ENCODE results near the gene RAPGEF1. TPM values are rescaled to one million over a fixed set of nuclear protein-coding genes. Genes with fewer than 3 reads are reported as not detected.

Gene RAPGEF1
- total RNA-seq, 1 experiment from 2014 or later = 55.6 TPM

GRCh38 chr9:131732061-131732526 lies 7.8 kb downstream of the RAPGEF1 start:
- Histone ChIP-seq H3K56ac (ENCODE audit: insufficient read length, low read depth, low read length) (no peak overlapping the region), H3K23ac (ENCODE audit: insufficient read length, low read depth, low read length) (no peak overlapping the region), H3K27me3 (ENCODE audit: insufficient read depth, low read length) (no peaks in the 10 kb centered on the region), H3K27ac (ENCODE audit: insufficient read length, low read depth, low read length) (no peak overlapping the region), H3T11ph (ENCODE audit: low read length) (no peak overlapping the region), H3K23me2 (ENCODE audit: insufficient read length, low read depth, low read length, poor library complexity, severe bottlenecking) (no peaks in the 10 kb centered on the region), H4K8ac (replicated peaks; ENCODE audit: insufficient read length, low read depth, low read length) (no peak overlapping the region), H3K4ac (ENCODE audit: low read depth, low read length) (no peak overlapping the region), H3K14ac (ENCODE audit: insufficient read depth, low read length) (no peak overlapping the region), H3K9me3 (ENCODE audit: control insufficient read depth, low read depth, low read length) (no peaks in the 10 kb centered on the region), H2AFZ (ENCODE audit: low read length) (no peak overlapping the region), H3K4me1 (ENCODE audit: insufficient read depth, low read length) (peaks cover 6% of the 10 kb centered on the region; the same call in 1 of the 2 replicates), H4K20me1 (ENCODE audit: control insufficient read depth, insufficient read depth, insufficient read length) (no peaks in the 10 kb centered on the region), H3K79me1 (ENCODE audit: insufficient read depth, low read depth, low read length, poor library complexity, severe bottlenecking) (no peaks in the 10 kb centered on the region), H3K79me2 (ENCODE audit: insufficient read depth, low read length) (peaks cover 44% of the 10 kb centered on the region; the same call in 1 of the 2 replicates), H2BK120ac (ENCODE audit: low read depth, low read length, poor library complexity, severe bottlenecking) (no peak overlapping the region), H3K18ac (ENCODE audit: insufficient read length, low read depth, low read length) (no peak overlapping the region), H2BK12ac (ENCODE audit: insufficient read length, low read depth, low read length) (no peak overlapping the region), H4K91ac (ENCODE audit: insufficient read length, low read depth, low read length) (no peak overlapping the region), H4K5ac (ENCODE audit: insufficient read length, low read depth, low read length) (no peak overlapping the region), H3K4me2 (ENCODE audit: insufficient read depth, insufficient read length, low read length) (no peak overlapping the region), H2BK15ac (ENCODE audit: low read depth, low read length) (no peak overlapping the region), H2BK20ac (ENCODE audit: low read depth, low read length, poor library complexity, severe bottlenecking) (no peak overlapping the region), H2BK5ac (ENCODE audit: insufficient read length, low read length) (no peak overlapping the region), H3K9ac (ENCODE audit: extremely low read depth, insufficient read length, low read length) (no peak overlapping the region), H2AK5ac (ENCODE audit: insufficient read length, low read length) (no peak overlapping the region)
- Mint-ChIP-seq H3K36me3 (ENCODE audit: insufficient read depth in 1 of 3, low read depth in 3 of 3) (peaks cover 4 to 8% (median 4%) of the 10 kb centered on the region in 3 experiments; a peak in 4 of 7 replicates), H3K9me3 (peaks cover 0 to 2% of the 10 kb centered on the region in 2 experiments; a peak in 1 of 5 replicates), H3K27ac (0 out of 7 replicates have a peak overlapping the region, but pooled peaks of 1 of the 3 experiments have one; percentile 41), H3K27me3 (ENCODE audit: low read depth) (no peaks in the 10 kb centered on the region), H3K4me3 (no peak overlapping the region), H3K4me1 (peaks cover 51 to 76% of the 10 kb centered on the region in 2 experiments)
- TF ChIP-seq CTCF (conservative IDR thresholded peaks at IDR 0.05) = no peak
- no CpG with 5 or more reads among the region's 8 CpGs for WGBS (ENCODE audit: extremely low coverage, insufficient read length, low lambda C conversion rate)
- no peak for DNase-seq

All from H9 (cell line).